Gastrocnemius medialis (tissue), 4 donors: ENCODE data around the gene NELFA. TPM values are rescaled to one million over a fixed set of nuclear protein-coding genes. Genes with fewer than 3 reads are reported as not detected.
"Not testable (repeated sequence)": the region's sequence is repeated elsewhere in the genome, so short reads cannot be mapped to it uniquely, and the experiment has no call there.

Experiments
- ATAC-seq, 2 donors: fragments of 150-250 bp; one replicate each; pipeline ENCODE4 v1.9.1; 2016
- DNase-seq, 2 donors: peaks; one replicate each; pipeline ENCODE4 v3.0.0-alpha.2; 2019
- H3K27ac ChIP-seq, 4 donors: fragments of 200-600 bp; sonication (generic); 1 replicate in 1 of 4; 2 replicates in 3 of 4; pipeline ENCODE4 v1.5.1; 2016 to 2018; ENCODE audit warnings: mild to moderate bottlenecking in 2 of 4, moderate library complexity in 1 of 4
- H3K27me3 ChIP-seq, 3 donors: fragments of 200-600 bp; sonication (generic) in 2 of 3; 1 replicate in 1 of 3; 2 replicates in 2 of 3; pipeline versions ENCODE4 v1.5.1 to v1.6.0; 2016 to 2019; ENCODE audit warnings: mild to moderate bottlenecking in 1 of 3, moderate library complexity in 1 of 3
- H3K36me3 ChIP-seq, 2 donors: fragments of 200-600 bp; sonication (generic) in 1 of 2; one replicate each; pipeline ENCODE4 v1.5.1; 2017 to 2018
- H3K4me1 ChIP-seq, 2 donors: fragments of 200-600 bp; sonication (generic) in 1 of 2; one replicate each; pipeline ENCODE4 v1.5.1; 2016 to 2017; ENCODE audit warnings: mild to moderate bottlenecking in 2 of 2
- H3K4me3 ChIP-seq, 4 donors: fragments of 200-600 bp; sonication (generic) in 3 of 4; 1 replicate in 1 of 4; 2 replicates in 3 of 4; pipeline ENCODE4 v1.5.1; 2016 to 2019; ENCODE audit warnings: mild to moderate bottlenecking in 2 of 4
- H3K9me3 ChIP-seq, 3 donors: fragments of 200-600 bp; sonication (generic) in 2 of 3; 1 replicate in 1 of 3; 2 replicates in 2 of 3; pipeline ENCODE4 v1.5.1; 2016 to 2019
- CTCF ChIP-seq, 5 experiments: fragments of 450-650 bp in 3 of 5; fragments of 200-600 bp in 2 of 5; sonication (generic) in 2 of 5; IDR thresholded peaks in 4 of 5; conservative IDR thresholded peaks in 1 of 5; 1 replicate in 4 of 5; 2 replicates in 1 of 5; pipeline ENCODE4 v1.5.1; 2016 to 2019; ENCODE audit warnings: antibody characterized with exemption in 5 of 5, mild to moderate bottlenecking in 3 of 5, moderate library complexity in 3 of 5
- POLR2A ChIP-seq, 2 donors: fragments of 450-650 bp; IDR thresholded peaks; one replicate each; pipeline ENCODE4 v1.6.1; 2017; ENCODE audit warnings: antibody characterized with exemption in 2 of 2, mild to moderate bottlenecking in 2 of 2, moderate library complexity in 2 of 2
- in situ Hi-C, 4 donors: fragments of 200-750 bp; cut with MboI; loops; one replicate each; pipeline versions ENCODE4 v1.15.0 to v1.8.0; 2017; ENCODE audit warnings: low sequenced_read_pairs in 4 of 4
- intact Hi-C: fragments of 100-400 bp; cut with DNase I; formaldehyde crosslinking; loops from one replicate; pipeline ENCODE4 v1.15.1; 2023; ENCODE audit warnings: low total_unique reads
- total RNA-seq, 4 donors: library from RNA; depleted of rRNA; stranded (reverse); fragments of >200 nt; gene quantifications; one replicate each; pipeline versions ENCODE4 v1.1.0 to v1.2.3, GENCODE V29; 2016

Gene NELFA
- total RNA-seq, 4 donors from 2014 or later = 8.1 to 21.1 (median 15.9) TPM

DNA sequence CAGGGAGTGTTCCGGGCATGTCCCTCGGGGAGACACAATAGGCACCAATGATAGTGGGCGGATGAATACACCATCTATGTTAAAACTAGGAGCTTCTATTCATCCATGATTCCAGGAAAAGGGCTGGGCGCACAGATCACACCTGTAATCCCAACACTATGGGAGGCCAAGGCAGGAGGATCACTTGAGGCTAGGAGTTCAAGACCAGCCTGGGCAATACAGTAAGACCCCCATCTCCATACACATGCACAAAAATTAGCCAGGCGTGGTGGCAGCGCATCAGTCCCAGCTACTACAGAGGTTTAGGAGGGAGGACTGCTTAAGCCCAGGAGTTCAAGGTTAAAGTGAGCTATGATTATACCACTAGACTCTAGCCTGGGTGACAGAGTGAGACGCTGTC is 2.4 kb downstream of the NELFA start:
- no peak for ATAC-seq
- H3K4me3 ChIP-seq = no peak overlapping the region
- no peak for DNase-seq
- in situ Hi-C loops (no loop called here), intact Hi-C loops (loop anchor here (5.0 to 10.0 kb wide), 4 partner anchors 256 to 992 kb away; partner anchors contain the start of genes FAM53A, FGFRL1, MXD4 and RNF4)
- no peaks in the 10 kb centered on the region for H3K9me3 ChIP-seq
- H3K36me3 ChIP-seq = peaks cover 0 to 12% of the 10 kb centered on the region in 2 donors
- no peak overlapping the region for H3K27ac ChIP-seq
- peaks cover 18 to 23% of the 10 kb centered on the region in 2 donors for H3K4me1 ChIP-seq
- no peak for TF ChIP-seq POLR2A (IDR thresholded peaks at IDR 0.05)
- no peak for TF ChIP-seq CTCF (IDR thresholded peaks at IDR 0.05 in 4 of 5, conservative IDR thresholded peaks at IDR 0.05 in 1 of 5)
- no peaks in the 10 kb centered on the region for H3K27me3 ChIP-seq

- H3K27ac ChIP-seq, H3K27me3 ChIP-seq, H3K9me3 ChIP-seq, ATAC-seq, DNase-seq, in situ Hi-C loops, H3K4me3 ChIP-seq: not testable (repeated sequence)
- intact Hi-C loops = loop anchor here (10.0 kb wide), 3 partner anchors 319 to 989 kb away; partner anchors contain the start of genes FAM53A, FGFRL1 and RNF4
- Histone ChIP-seq H3K4me1 (peaks cover 17 to 19% of the 10 kb centered on the region in 2 donors), H3K36me3 (peaks cover 0 to 17% of the 10 kb centered on the region in 2 donors)
These were observed 5.4 kb downstream of the NELFA start for GRCh38 chr4:2003361-2003760.

DNA sequence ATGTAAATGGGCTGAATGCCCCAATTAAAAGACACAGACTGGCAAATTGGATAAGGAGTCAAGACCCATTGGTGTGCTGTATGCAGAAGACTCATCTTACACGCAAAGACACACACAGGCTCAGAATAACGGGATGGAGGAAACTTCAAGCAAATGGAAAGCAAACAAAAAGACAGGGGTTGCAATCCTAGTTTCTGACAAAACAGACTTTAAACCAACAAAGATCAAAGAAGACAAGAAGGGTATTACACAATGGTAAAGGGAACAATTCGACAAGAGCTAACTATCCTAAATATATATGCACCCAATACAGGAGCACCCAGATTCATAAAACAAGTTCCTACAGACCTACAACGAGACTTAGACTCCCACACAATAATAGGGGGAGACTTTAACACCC is 9.5 kb downstream of the NELFA start:
- DNase-seq, H3K27ac ChIP-seq, in situ Hi-C loops, ATAC-seq, H3K4me3 ChIP-seq, H3K27me3 ChIP-seq, intact Hi-C loops, H3K9me3 ChIP-seq: not testable (repeated sequence)
- peaks cover 0 to 12% of the 10 kb centered on the region in 2 donors for H3K36me3 ChIP-seq
- peaks cover 9 to 13% of the 10 kb centered on the region in 2 donors for H3K4me1 ChIP-seq

DNA sequence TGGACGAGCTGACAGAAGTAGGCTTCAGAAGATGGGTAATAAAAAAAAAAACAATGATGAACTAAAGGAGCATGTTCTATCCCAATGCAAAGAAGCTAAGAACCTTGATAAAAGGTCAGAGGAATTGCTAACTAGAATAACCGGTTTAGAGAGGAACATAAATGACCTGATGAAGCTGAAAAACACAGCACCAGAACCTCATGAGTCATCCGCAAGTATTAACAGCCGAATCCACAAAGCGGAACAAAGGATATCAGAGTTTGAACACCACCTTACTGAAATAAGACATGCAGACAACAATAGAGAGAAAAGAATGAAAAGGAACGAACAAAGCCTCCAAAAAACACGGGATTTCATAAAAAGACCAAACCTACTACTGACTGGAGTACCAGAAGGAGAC is 10.5 kb downstream of the NELFA start:
- in situ Hi-C loops = no loop called here
- DNase-seq (no peak), ATAC-seq (no peak)
- no peak overlapping the region for H3K27ac ChIP-seq
- H3K4me1 ChIP-seq = peaks cover 9 to 13% of the 10 kb centered on the region in 2 donors
- peaks cover 0 to 8% of the 10 kb centered on the region in 2 donors for H3K36me3 ChIP-seq
- no peaks in the 10 kb centered on the region for H3K27me3 ChIP-seq
- TF ChIP-seq POLR2A (IDR thresholded peaks at IDR 0.05) (no peak), CTCF (IDR thresholded peaks at IDR 0.05 in 4 of 5, conservative IDR thresholded peaks at IDR 0.05 in 1 of 5) (no peak)
- H3K4me3 ChIP-seq = no peak overlapping the region
- H3K9me3 ChIP-seq = no peaks in the 10 kb centered on the region
- intact Hi-C loops = no loop called here

- intact Hi-C loops = no loop called here
- Histone ChIP-seq H3K36me3 (peaks cover 0 to 5% of the 10 kb centered on the region in 2 donors), H3K4me3 (no peak overlapping the region), H3K9me3 (no peaks in the 10 kb centered on the region), H3K27ac (no peak overlapping the region), H3K27me3 (no peaks in the 10 kb centered on the region), H3K4me1 (peaks cover 9 to 13% of the 10 kb centered on the region in 2 donors)
- no peak for TF ChIP-seq CTCF (IDR thresholded peaks at IDR 0.05 in 4 of 5, conservative IDR thresholded peaks at IDR 0.05 in 1 of 5)
- TF ChIP-seq POLR2A (IDR thresholded peaks at IDR 0.05) = no peak
- in situ Hi-C loops = no loop called here
- DNase-seq = no peak
- ATAC-seq = no peak
These were observed 11.1 kb downstream of the NELFA start for GRCh38 chr4:1997712-1998111.
